Lung (tissue), 12 donors: ENCODE measurements around the gene NCOA3. TPM values are rescaled to one million over a fixed set of nuclear protein-coding genes. Genes with fewer than 3 reads are reported as not detected.

Experiments used
- ATAC-seq: fragments of 200-7000 bp; cut with Tn5 transposase; one replicate; pipeline ENCODE4 v1.9.1; 2020; ENCODE audit warnings: moderate number of reproducible peaks; ENCODE audit not compliant: insufficient read depth, low FRiP score
- DNase-seq, 3 donors: peaks; one replicate each; pipeline ENCODE4 v3.0.0-alpha.2; 2013 to 2017
- H3K27ac ChIP-seq, 2 donors: one replicate each; pipeline ENCODE4 v1.5.1; 2013; ENCODE audit warnings: mild to moderate bottlenecking in 2 of 2, moderate library complexity in 2 of 2, control low read depth in 1 of 2, inconsistent platforms in 1 of 2, low read depth in 1 of 2, low read length in 1 of 2
- H3K27me3 ChIP-seq, 3 donors: one replicate each; pipeline ENCODE4 v1.5.1; 2013; ENCODE audit warnings: low read length in 2 of 3; ENCODE audit not compliant: control insufficient read depth in 3 of 3, insufficient read depth in 3 of 3
- H3K36me3 ChIP-seq, 4 donors: one replicate each; pipeline ENCODE4 v1.5.1; 2013; ENCODE audit warnings: low read length in 4 of 4, mild to moderate bottlenecking in 1 of 4, moderate library complexity in 1 of 4; ENCODE audit not compliant: control insufficient read depth in 4 of 4, insufficient read depth in 4 of 4
- H3K4me1 ChIP-seq, 5 donors: one replicate each; pipeline ENCODE4 v1.5.1; 2013; ENCODE audit warnings: low read length in 5 of 5, mild to moderate bottlenecking in 2 of 5, moderate library complexity in 1 of 5; ENCODE audit not compliant: control insufficient read depth in 5 of 5, insufficient read depth in 5 of 5
- H3K4me3 ChIP-seq: one replicate; pipeline ENCODE4 v1.5.1; 2013; ENCODE audit warnings: mild to moderate bottlenecking, control low read depth, moderate library complexity
- H3K9ac ChIP-seq, 2 donors: one replicate each; pipeline ENCODE4 v1.5.1; 2013; ENCODE audit warnings: low read length in 2 of 2, control low read depth in 1 of 2; ENCODE audit not compliant: insufficient read depth in 1 of 2
- H3K9me3 ChIP-seq, 4 donors: one replicate each; pipeline ENCODE4 v1.5.1; 2013; ENCODE audit warnings: low read length in 3 of 4, mild to moderate bottlenecking in 1 of 4, moderate library complexity in 1 of 4; ENCODE audit not compliant: control insufficient read depth in 4 of 4, insufficient read depth in 3 of 4
- WGBS, 2 donors: extraction: QIAGEN DNeasy Blood & Tissue Kit; methylation state at CpG; one replicate each; pipeline ENCODE4 v1.1.7; 2013; 5-methylcytosine and 5-hydroxymethylcytosine counted together
- polyA plus RNA-seq, 2 donors: library from polyadenylated mRNA; stranded (reverse); fragments of 200-250 nt; gene quantifications; one replicate each; pipeline ENCODE4 v1.2.1, GENCODE V29; 2013
- total RNA-seq, 2 donors: library from RNA; depleted of rRNA in 1 of 2; stranded (reverse); fragments of >200 nt in 1 of 2; gene quantifications; one replicate each; pipeline ENCODE4 v1.2.1, GENCODE V29; 2014 to 2021
- TF ChIP-seq, protein P1 (sequence below): IDR thresholded peaks from 2 replicates; pipeline ENCODE4 v1.5.1; 2012; ENCODE audit warnings: mild to moderate bottlenecking; ENCODE audit errors: control extremely low read depth, extremely low read depth
- donor health status: control.
- donor health status: control.
- donor health status: Bipolar disorder and iron deficiency.
- donor health status: healthy.
- donor health status: DM: yes; HTN: yes; CAD: no.

NCOA3 gene
- total and polyA plus RNA-seq, 4 donors = 5.5 to 69.4 (median 22.6) TPM

DNA sequence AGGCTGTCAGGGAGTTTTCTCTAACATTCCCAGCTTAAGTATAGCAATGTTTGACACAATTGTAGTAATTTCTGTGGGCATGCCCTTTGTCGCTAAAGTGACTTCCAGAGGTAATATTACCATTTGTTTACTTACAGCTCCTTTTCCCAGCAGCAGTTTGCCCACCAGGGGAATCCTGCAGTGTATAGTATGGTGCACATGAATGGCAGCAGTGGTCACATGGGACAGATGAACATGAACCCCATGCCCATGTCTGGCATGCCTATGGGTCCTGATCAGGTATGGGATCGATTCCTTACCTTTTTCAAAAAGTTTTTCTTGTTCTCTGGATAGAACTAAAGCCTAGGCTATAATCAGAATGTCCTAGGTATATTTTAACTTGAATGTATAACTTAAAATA lies 151.1 kb downstream of the NCOA3 start:
- H3K36me3 ChIP-seq = peaks cover 13 to 61% (median 40%) of the 10 kb centered on the region in 4 donors
- no peak overlapping the region for H3K4me3 ChIP-seq
- no peaks in the 10 kb centered on the region for H3K4me1 ChIP-seq
- TF ChIP-seq, protein P1, sequence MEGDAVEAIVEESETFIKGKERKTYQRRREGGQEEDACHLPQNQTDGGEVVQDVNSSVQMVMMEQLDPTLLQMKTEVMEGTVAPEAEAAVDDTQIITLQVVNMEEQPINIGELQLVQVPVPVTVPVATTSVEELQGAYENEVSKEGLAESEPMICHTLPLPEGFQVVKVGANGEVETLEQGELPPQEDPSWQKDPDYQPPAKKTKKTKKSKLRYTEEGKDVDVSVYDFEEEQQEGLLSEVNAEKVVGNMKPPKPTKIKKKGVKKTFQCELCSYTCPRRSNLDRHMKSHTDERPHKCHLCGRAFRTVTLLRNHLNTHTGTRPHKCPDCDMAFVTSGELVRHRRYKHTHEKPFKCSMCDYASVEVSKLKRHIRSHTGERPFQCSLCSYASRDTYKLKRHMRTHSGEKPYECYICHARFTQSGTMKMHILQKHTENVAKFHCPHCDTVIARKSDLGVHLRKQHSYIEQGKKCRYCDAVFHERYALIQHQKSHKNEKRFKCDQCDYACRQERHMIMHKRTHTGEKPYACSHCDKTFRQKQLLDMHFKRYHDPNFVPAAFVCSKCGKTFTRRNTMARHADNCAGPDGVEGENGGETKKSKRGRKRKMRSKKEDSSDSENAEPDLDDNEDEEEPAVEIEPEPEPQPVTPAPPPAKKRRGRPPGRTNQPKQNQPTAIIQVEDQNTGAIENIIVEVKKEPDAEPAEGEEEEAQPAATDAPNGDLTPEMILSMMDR = no peak
- no peak overlapping the region for H3K27ac ChIP-seq
- WGBS, 2 donors = 97 to 100% methylated on average over 2 of the region's 2 CpGs
- DNase-seq (no peak), ATAC-seq (no peak)
- no peaks in the 10 kb centered on the region for H3K9me3 ChIP-seq
- H3K27me3 ChIP-seq = no peaks in the 10 kb centered on the region
- no peak overlapping the region for H3K9ac ChIP-seq

DNA sequence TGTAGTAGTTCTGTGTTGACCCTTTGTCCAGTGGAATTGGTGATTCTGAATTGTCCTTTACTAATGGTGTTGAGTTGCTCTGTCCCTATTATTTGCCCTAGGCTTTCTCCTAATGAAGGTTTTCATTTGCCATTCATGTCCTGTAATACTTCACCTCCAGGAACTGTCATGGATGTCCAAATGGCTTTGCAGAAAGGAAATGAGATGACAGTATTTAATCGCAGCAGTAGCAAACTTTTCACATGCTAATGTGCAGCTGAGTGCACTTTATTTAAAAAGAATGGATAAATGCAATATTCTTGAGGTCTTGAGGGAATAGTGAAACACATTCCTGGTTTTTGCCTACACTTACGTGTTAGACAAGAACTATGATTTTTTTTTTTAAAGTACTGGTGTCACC lies 152.2 kb downstream of the NCOA3 start:
- ATAC-seq = no peak
- H3K9ac ChIP-seq = no peak overlapping the region
- no peaks in the 10 kb centered on the region for H3K27me3 ChIP-seq
- no peaks in the 10 kb centered on the region for H3K4me1 ChIP-seq
- no peak for DNase-seq
- no peak overlapping the region for H3K27ac ChIP-seq
- TF ChIP-seq, protein P1 = no peak
- 61 to 65% methylated on average over 2 of the region's 2 CpGs for WGBS, 2 donors
- H3K9me3 ChIP-seq = no peaks in the 10 kb centered on the region
- no peak overlapping the region for H3K4me3 ChIP-seq
- H3K36me3 ChIP-seq = peaks cover 15 to 58% (median 36%) of the 10 kb centered on the region in 4 donors

DNA sequence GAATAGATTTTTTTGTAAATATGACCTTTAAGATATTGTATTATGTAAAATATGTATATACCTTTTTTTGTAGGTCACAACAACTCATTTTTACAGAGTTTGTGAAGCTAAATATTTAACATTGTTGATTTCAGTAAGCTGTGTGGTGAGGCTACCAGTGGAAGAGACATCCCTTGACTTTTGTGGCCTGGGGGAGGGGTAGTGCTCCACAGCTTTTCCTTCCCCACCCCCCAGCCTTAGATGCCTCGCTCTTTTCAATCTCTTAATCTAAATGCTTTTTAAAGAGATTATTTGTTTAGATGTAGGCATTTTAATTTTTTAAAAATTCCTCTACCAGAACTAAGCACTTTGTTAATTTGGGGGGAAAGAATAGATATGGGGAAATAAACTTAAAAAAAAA lies 152.7 kb downstream of the NCOA3 start:
- H3K4me1 ChIP-seq = no peaks in the 10 kb centered on the region
- H3K36me3 ChIP-seq = peaks cover 14 to 53% (median 33%) of the 10 kb centered on the region in 4 donors
- H3K9ac ChIP-seq = no peak overlapping the region
- no peak overlapping the region for H3K4me3 ChIP-seq
- 93 to 98% methylated on average over 1 of the region's 1 CpG for WGBS, 2 donors
- no peaks in the 10 kb centered on the region for H3K27me3 ChIP-seq
- DNase-seq = no peak
- no peaks in the 10 kb centered on the region for H3K9me3 ChIP-seq
- TF ChIP-seq, protein P1 = no peak
- ATAC-seq = no peak
- H3K27ac ChIP-seq = no peak overlapping the region

DNA sequence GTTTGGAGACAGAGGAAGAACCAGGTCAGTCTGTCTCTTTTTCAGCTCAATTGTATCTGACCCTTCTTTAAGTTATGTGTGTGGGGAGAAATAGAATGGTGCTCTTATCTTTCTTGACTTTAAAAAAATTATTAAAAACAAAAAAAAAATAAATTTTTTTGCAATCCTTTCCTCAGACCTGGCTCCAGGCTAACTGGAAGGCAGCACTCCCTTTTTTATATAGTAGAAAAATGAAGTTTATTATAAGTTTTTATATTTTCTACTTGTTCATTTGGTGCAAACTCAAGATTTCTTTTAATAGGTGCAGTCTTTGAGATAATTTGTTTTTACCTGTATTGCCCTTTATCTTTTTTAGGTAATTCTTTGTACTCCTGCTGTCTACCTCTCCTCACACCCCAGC lies 153.9 kb downstream of the NCOA3 start:
- ATAC-seq = no peak
- H3K4me3 ChIP-seq = no peak overlapping the region
- DNase-seq = no peak
- no peaks in the 10 kb centered on the region for H3K4me1 ChIP-seq
- H3K36me3 ChIP-seq = peaks cover 14 to 47% (median 28%) of the 10 kb centered on the region in 4 donors
- no peak overlapping the region for H3K9ac ChIP-seq
- TF ChIP-seq, protein P1 = no peak
- no peaks in the 10 kb centered on the region for H3K27me3 ChIP-seq
- H3K9me3 ChIP-seq = no peaks in the 10 kb centered on the region
- no peak overlapping the region for H3K27ac ChIP-seq
